Endothelial cell of umbilical vein (primary cell): Measurements from ENCODE around the gene SYNDIG1. TPM values are rescaled to one million over a fixed set of nuclear protein-coding genes. Genes with fewer than 3 reads are reported as not detected.

Source experiments
- BruUV-seq: library from RNA; stranded (reverse); fragments of 400-500 nt; replicated peaks from 2 replicates; lab custom pipeline; 2021; lab: Mats Ljungman, UMichigan
- CTCF ChIA-PET: fragments of 300-600, 350-600 bp; sonication (Branson Sonifier 250); formaldehyde crosslinking; loops from one replicate; lab custom pipeline; 2021; ENCODE audit warnings: antibody characterized with exemption, inconsistent platforms; lab: Charles Lee
- POLR2A ChIA-PET: fragments of 300-600, 350-600 bp; sonication (Branson Sonifier 250); formaldehyde crosslinking; loops from one replicate; lab custom pipeline; 2021; ENCODE audit warnings: antibody characterized with exemption, inconsistent platforms; lab: Charles Lee
- DNase-seq: peaks from one replicate; pipeline ENCODE4 v3.0.0-alpha.2; 2011; ENCODE audit warnings: low read depth, low spot score
- FAIRE-seq: peaks from 2 replicates; lab custom pipeline; 2011; peaks lifted over from hg19 to GRCh38; lab: Jason Lieb, UNC
- H2AFZ ChIP-seq: 2 replicates; pipeline ENCODE4 v1.6.0; 2012; ENCODE audit warnings: low read depth, low read length, control low read depth, inconsistent platforms
- H3K27ac ChIP-seq: 2 replicates; pipeline ENCODE4 v1.5.1; 2011; ENCODE audit warnings: low read depth, mild to moderate bottlenecking, control low read depth, low read length, moderate library complexity; ENCODE audit not compliant: insufficient read depth
- H3K27me3 ChIP-seq, 2 experiments: 2 replicates each; pipeline versions ENCODE4 v1.6.0 to v1.6.1; 2011; ENCODE audit warnings: low read length in 2 of 2, mixed read lengths in 1 of 2; ENCODE audit not compliant: control insufficient read depth in 2 of 2, insufficient read depth in 2 of 2
- H3K36me3 ChIP-seq, 2 experiments: 2 replicates in 1 of 2; 3 replicates in 1 of 2; pipeline ENCODE4 v1.5.1; 2011; ENCODE audit warnings: low read length in 2 of 2, mild to moderate bottlenecking in 1 of 2, moderate library complexity in 1 of 2; ENCODE audit not compliant: control insufficient read depth in 2 of 2, insufficient read depth in 2 of 2; ENCODE audit errors: extremely low read depth in 1 of 2
- H3K4me1 ChIP-seq: 3 replicates; pipeline ENCODE4 v1.5.1; 2011; ENCODE audit warnings: mild to moderate bottlenecking, low read length; ENCODE audit not compliant: control insufficient read depth, insufficient read depth; ENCODE audit errors: extremely low read depth
- H3K4me2 ChIP-seq: 2 replicates; pipeline ENCODE4 v1.6.1; 2011; ENCODE audit warnings: low read length, control low read depth, mixed read lengths; ENCODE audit not compliant: insufficient read depth
- H3K4me3 ChIP-seq, 3 experiments: fragments of 200-600 bp in 1 of 3; sonication (generic), shearing (Covaris generic) in 1 of 3; replicated peaks in 1 of 3; 2 replicates each; pipeline ENCODE4 v1.5.1; 2011 to 2016; ENCODE audit warnings: control low read depth in 3 of 3, low read length in 3 of 3, mild to moderate bottlenecking in 2 of 3, inconsistent platforms in 1 of 3, low read depth in 1 of 3, moderate library complexity in 1 of 3; ENCODE audit not compliant: insufficient read depth in 1 of 3
- H3K79me2 ChIP-seq: 2 replicates; pipeline ENCODE4 v1.6.0; 2012; ENCODE audit warnings: low read length, inconsistent platforms; ENCODE audit not compliant: control insufficient read depth, insufficient read depth
- H3K9ac ChIP-seq: replicated peaks from 2 replicates; pipeline ENCODE3; 2011; ENCODE audit warnings: low read length, control low read depth; ENCODE audit not compliant: insufficient read depth; ENCODE audit errors: extremely low read depth
- H3K9me1 ChIP-seq: replicated peaks from 3 replicates; pipeline ENCODE4 v1.6.0; 2011; ENCODE audit warnings: mild to moderate bottlenecking, low read length; ENCODE audit not compliant: control insufficient read depth, insufficient read depth; ENCODE audit errors: extremely low read depth
- H3K9me3 ChIP-seq: replicated peaks from 2 replicates; pipeline ENCODE4 v1.5.1; 2012; ENCODE audit warnings: low read length, inconsistent platforms; ENCODE audit not compliant: control insufficient read depth, insufficient read depth
- H4K20me1 ChIP-seq: replicated peaks from 2 replicates; pipeline ENCODE3; 2011; ENCODE audit warnings: mild to moderate bottlenecking, low read length; ENCODE audit not compliant: control insufficient read depth, insufficient read depth; ENCODE audit errors: extremely low read depth
- FOS ChIP-seq: IDR thresholded peaks from 2 replicates; pipeline ENCODE4 v1.6.1; 2011; ENCODE audit warnings: mild to moderate bottlenecking, low read length, moderate library complexity, borderline replicate concordance; ENCODE audit not compliant: insufficient read depth
- GATA2 ChIP-seq: IDR thresholded peaks from 2 replicates; pipeline ENCODE4 v1.7.0; 2011; ENCODE audit warnings: low read depth, mild to moderate bottlenecking, moderate library complexity, mixed read lengths, low read length; ENCODE audit not compliant: insufficient read length, insufficient read depth
- JUN ChIP-seq: IDR thresholded peaks from 2 replicates; pipeline ENCODE4 v1.6.1; 2011; ENCODE audit warnings: borderline replicate concordance, low read depth; ENCODE audit not compliant: insufficient read length, insufficient read depth
- MAX ChIP-seq: IDR thresholded peaks from 2 replicates; pipeline ENCODE4 v1.6.1; 2011; ENCODE audit not compliant: insufficient read depth, insufficient read length
- POLR2AphosphoS5 ChIP-seq: IDR thresholded peaks from 2 replicates; pipeline ENCODE4 v1.6.1; 2012; ENCODE audit warnings: low read depth, mild to moderate bottlenecking, control low read depth, low read length, moderate library complexity; ENCODE audit not compliant: insufficient read depth
- dilution Hi-C: fragments of 300-500 bp; cut with MboI; formaldehyde crosslinking; loops from one replicate; pipeline ENCODE4 v1.15.0; 2019; ENCODE audit warnings: low sequenced_read_pairs; ENCODE audit not compliant: extremely low pct_ligation_motif_present
- intact Hi-C: fragments of 100-400 bp; cut with micrococcal nuclease; formaldehyde crosslinking; loops from one replicate; pipeline ENCODE4 v1.10.0; 2022
- polyA plus RNA-seq, 4 experiments: library from polyadenylated mRNA; depleted of rRNA in 3 of 4; stranded (reverse) in 3 of 4; unstranded in 1 of 4; fragments of >200 nt; gene quantifications; 2 replicates each; pipeline versions ENCODE4 v1.2.1 to v1.2.3, GENCODE V29; 2011 to 2012; ENCODE audit warnings: missing spikeins in 1 of 4
- total RNA-seq: library from RNA; stranded (reverse); gene quantifications from 2 replicates; pipeline ENCODE4 v1.2.3, GENCODE V29; 2021
- TF ChIP-seq, protein P1 (sequence below), 2 donors: IDR thresholded peaks; 1 replicate in 1 of 2; 2 replicates in 1 of 2; pipeline ENCODE4 v1.5.1; 2011; ENCODE audit warnings: low read length in 2 of 2, mild to moderate bottlenecking in 2 of 2, moderate library complexity in 2 of 2, control low read depth in 1 of 2, inconsistent platforms in 1 of 2, low read depth in 1 of 2; ENCODE audit not compliant: insufficient read depth in 1 of 2; ENCODE audit errors: extremely low read depth in 1 of 2

The SYNDIG1 gene
- total and polyA plus RNA-seq, 2 donors (not counting 3 experiments of a cell fraction or from before 2014, with no cell fraction given): not detected

GRCh38 chr20:24649787-24650490 is 180.5 kb downstream of the SYNDIG1 start:
- CTCF ChIA-PET: no interaction called here
- Histone ChIP-seq H3K9me1 (no peaks in the 10 kb centered on the region), H3K36me3 (no peaks in the 10 kb centered on the region), H4K20me1 (no peaks in the 10 kb centered on the region), H2AFZ (no peak overlapping the region), H3K4me1 (no peaks in the 10 kb centered on the region), H3K4me3 (no peak overlapping the region), H3K9me3 (peaks cover 4% of the 10 kb centered on the region), H3K27me3 (no peaks in the 10 kb centered on the region), H3K27ac (no peak overlapping the region), H3K79me2 (no peaks in the 10 kb centered on the region), H3K4me2 (no peak overlapping the region), H3K9ac (no peak overlapping the region)
- dilution Hi-C loops (no loop called here), intact Hi-C loops (no loop called here)
- DNase-seq (no peak), FAIRE-seq (no peak)
- TF ChIP-seq MAX (no peak), JUN (no peak), GATA2 (no peak), FOS (no peak), POLR2AphosphoS5 (no peak)
- TF ChIP-seq, protein P1, sequence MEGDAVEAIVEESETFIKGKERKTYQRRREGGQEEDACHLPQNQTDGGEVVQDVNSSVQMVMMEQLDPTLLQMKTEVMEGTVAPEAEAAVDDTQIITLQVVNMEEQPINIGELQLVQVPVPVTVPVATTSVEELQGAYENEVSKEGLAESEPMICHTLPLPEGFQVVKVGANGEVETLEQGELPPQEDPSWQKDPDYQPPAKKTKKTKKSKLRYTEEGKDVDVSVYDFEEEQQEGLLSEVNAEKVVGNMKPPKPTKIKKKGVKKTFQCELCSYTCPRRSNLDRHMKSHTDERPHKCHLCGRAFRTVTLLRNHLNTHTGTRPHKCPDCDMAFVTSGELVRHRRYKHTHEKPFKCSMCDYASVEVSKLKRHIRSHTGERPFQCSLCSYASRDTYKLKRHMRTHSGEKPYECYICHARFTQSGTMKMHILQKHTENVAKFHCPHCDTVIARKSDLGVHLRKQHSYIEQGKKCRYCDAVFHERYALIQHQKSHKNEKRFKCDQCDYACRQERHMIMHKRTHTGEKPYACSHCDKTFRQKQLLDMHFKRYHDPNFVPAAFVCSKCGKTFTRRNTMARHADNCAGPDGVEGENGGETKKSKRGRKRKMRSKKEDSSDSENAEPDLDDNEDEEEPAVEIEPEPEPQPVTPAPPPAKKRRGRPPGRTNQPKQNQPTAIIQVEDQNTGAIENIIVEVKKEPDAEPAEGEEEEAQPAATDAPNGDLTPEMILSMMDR (IDR thresholded peaks at IDR 0.05; ENCODE audit: extremely low read depth in 1 of 2, insufficient read depth in 1 of 2, low read depth in 1 of 2, low read length in 2 of 2): no peak
- POLR2A ChIA-PET: no interaction called here
- BruUV-seq: no TSS peak
